Germinal center (tissue), 1 donor: Measurements from ENCODE around the gene TMC7.
"Not testable (repeated sequence)": the region's sequence is repeated elsewhere in the genome, so short reads cannot be mapped to it uniquely, and the experiment has no call there.

Source experiments
- DNase-seq: peaks from one replicate; pipeline ENCODE4 v3.0.0; 2012; ENCODE audit warnings: mixed read lengths, low spot score

Gene TMC7

DNA sequence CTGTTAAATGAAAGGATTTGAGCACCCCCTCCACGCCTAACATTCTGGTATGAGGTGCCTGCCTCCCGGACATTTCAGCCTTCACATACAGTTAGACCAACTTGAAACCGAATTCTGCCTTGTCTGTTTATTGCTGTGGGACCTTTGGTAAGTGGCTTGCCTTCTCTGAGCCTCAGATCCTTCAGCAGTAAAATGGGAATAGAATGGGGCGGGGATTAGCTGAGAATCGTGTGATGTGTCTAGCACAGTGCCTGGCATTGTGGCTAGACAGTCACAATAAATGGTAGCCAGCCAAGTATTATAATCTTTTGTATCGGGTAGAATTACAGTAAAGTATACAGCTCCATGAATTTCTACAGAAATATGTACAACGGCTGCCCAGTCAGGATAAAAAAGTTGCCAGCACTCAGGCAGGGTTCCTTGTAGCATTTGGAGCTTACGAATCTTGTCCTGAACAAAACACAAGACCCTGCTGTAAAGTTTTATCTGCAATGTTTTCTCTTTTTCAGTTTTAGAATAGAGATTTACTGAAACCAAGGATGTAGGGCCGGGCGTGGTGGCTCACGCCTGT, 786 bp downstream of the TMC7 start:
- no peak for DNase-seq

GRCh38 chr16:18985256-18985655, 1.5 kb downstream of the TMC7 start:
- not testable (repeated sequence) for DNase-seq

DNA sequence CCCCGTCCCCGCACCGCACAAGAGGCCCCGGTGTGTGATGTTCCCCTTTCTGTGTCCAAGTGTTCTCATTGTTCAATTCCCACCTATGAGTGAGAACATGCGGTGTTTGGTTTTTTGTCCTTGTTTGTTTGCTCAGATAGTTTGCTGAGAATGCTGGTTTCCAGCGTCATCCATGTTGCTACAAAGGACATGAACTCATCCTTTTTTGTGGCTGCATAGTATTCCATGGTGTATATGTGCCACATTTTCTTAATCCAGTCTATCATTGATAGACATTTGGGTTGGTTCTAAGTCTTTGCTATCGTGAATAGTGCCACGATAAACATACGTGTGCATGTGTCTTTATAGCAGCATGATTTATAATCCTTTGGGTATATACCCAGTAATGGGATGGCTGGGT, 8.0 kb downstream of the TMC7 start:
- DNase-seq: not testable (repeated sequence)

- not testable (repeated sequence) for DNase-seq
Measured at GRCh38 chr16:18993531-18993930, 9.8 kb downstream of the TMC7 start.

DNA sequence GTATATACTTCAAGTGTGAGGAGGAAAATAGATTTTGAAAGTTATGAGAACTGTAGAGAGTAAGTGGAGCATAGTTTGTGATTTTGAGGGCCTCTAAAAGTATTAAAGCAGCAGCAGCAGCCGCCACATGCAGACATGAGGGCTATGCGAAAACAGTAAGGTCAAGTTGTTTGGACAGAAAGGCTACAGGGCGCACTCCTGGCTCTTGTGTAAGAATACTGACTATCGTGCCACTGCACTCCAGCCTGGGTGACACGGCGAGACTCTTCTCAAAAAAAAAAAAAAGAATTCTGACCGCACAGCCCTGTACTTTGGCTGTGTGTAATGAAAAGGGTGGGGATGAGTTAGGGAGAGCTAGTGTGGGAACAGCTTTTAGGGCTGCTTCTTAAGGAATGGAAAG, 10.4 kb downstream of the TMC7 start:
- DNase-seq: not testable (repeated sequence)

DNA sequence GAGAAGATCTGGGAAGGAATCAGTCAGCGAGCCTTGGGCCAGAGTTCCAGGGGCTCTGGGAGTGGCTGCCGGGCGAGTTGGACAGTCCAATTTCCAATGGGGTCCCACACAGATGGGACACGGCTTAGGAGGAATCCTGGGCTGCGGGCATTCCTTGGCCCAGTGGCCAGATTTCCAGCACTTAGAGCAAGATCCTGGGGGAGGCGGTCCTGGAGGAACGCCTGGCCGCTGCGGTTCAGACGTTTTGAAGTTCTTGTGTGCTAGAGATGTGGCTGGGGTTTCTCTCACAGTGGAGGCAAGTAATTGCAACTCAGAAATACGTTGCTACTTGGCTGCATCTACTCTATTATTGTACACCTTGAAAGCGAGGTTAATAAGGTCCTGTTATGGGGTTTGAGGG, 11.7 kb downstream of the TMC7 start:
- not testable (repeated sequence) for DNase-seq

- not testable (repeated sequence) for DNase-seq
Measured at GRCh38 chr16:18996536-18996935, 12.8 kb downstream of the TMC7 start.

DNA sequence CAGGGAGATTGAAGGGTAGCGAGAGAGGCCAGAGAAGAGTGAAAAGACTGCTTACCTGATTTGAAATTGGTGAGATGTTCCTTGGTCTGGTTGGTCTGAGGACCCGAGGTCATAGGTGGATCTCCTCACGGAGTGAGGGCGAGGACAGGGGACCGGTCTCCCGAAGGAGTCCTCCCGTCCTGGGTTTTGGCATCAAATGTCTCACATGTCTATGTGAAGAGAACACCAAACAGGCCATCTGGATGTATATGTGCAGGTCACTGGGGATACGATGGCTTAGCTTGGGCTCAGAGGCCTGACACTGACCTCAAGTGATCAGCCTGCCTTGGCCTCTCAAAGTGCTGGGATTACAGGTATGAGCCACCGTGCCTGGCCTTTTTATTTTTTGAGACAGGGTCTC, 13.3 kb downstream of the TMC7 start:
- not testable (repeated sequence) for DNase-seq

- DNase-seq: no peak
Measured at GRCh38 chr16:18999045-18999393, 15.3 kb downstream of the TMC7 start.

- no peak for DNase-seq
Measured at GRCh38 chr16:19001788-19002187, 18.1 kb downstream of the TMC7 start.

DNA sequence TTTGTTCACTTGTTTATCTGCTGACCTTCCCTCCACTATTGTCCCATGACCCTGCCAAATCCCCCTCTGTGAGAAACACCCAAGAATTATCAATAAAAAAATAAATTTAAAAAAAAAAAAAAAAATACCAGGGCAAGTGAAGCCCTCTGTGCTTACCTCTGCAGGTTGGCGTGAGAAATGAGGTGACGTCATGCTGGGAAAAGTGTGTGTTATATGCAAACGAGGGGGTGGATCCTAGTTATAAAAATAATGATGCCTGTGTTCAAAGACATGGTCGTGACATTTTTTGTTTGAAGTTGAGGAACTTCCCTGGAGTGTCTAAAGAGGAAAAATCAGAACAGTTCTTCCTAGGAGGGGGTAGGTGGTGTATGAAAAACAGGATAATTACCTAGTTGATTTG, 20.2 kb downstream of the TMC7 start:
- no peak for DNase-seq

- no peak for DNase-seq
Measured at GRCh38 chr16:19005561-19006445, 22.1 kb downstream of the TMC7 start.

- DNase-seq: no peak
Measured at GRCh38 chr16:19006446-19007315, 22.9 kb downstream of the TMC7 start.

GRCh38 chr16:19008245-19009169, 24.8 kb downstream of the TMC7 start:
- no peak for DNase-seq

- DNase-seq: no peak
Measured at GRCh38 chr16:19011169-19011731, 27.5 kb downstream of the TMC7 start.

DNA sequence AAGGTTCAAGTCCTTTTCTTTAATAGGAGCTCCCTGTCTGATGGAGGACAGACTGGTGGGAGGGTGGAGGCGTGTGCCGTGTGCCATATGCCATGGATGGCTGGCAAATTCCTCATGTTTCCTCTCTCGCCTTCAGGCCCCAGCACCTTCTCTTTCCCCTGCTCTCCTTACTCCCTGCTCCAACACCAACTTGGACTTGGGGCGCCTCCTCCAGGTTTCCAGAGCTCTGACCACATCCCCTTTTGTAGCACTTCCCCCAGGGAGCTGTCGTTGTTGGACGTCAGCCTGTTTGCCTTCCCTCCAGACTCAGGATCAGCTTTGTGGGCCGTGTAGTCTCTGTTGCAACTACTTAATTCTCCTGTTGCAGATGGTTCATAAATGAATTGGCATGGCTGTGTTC, 30.7 kb downstream of the TMC7 start:
- DNase-seq: no peak

GRCh38 chr16:19017179-19017578, 33.4 kb downstream of the TMC7 start:
- no peak for DNase-seq

- no peak for DNase-seq
Measured at GRCh38 chr16:19020689-19021088, 37.0 kb downstream of the TMC7 start.

DNA sequence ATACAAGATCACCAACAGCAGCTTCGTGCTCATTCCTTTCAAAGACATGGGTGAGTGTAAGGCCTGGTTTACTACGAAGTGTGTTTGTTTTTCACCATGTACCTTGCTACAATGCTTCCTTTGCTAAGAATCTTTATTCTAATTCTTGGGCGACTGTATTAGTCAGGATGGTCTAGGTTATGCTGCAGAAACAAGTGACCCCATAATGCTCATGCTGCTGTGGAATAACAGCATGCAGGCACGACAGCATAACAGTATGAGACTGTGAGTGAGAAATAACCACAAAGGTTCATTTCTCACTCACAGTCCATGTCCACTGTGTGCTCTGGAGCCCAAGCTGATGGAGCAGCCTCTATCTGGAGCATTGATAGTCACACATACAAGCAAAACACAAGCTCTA, 38.0 kb downstream of the TMC7 start:
- DNase-seq: no peak

GRCh38 chr16:19027416-19027815, 43.7 kb downstream of the TMC7 start:
- DNase-seq: no peak

DNA sequence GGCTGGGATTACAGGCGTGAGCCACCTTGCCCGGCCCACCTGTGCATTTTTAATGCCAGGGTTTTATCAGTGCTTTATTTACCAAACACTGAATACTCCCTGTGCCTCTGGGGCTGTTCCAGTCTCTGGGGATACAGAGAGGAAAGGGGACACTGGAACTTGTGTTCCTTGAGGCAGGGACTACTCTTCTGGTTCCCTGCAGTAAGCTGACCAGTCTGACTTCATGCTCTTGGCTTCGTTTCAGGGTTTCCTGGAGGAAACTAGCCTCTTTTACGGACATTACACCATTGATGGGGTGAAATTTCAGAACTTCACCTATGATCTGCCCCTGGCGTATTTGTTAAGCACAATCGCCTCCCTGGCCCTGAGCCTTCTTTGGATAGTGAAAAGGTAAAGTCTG, 46.2 kb downstream of the TMC7 start:
- DNase-seq: no peak
